Hepatocyte (in vitro differentiated cells): ENCODE measurements around the gene PCSK6.

Source experiments
- EZH2phosphoT487 ChIP-seq: fragments of 200-600 bp; sonication (generic); IDR thresholded peaks from one replicate; pipeline ENCODE4 v1.6.1; 2018; ENCODE audit warnings: antibody characterized with exemption, mild to moderate bottlenecking, low read depth, moderate library complexity; ENCODE audit not compliant: unreplicated experiment, severe bottlenecking
- TF ChIP-seq, protein P1 (sequence below): fragments of 200-600 bp; sonication (generic); IDR thresholded peaks from 2 replicates; pipeline ENCODE4 v1.5.1; 2016; ENCODE audit warnings: antibody characterized with exemption, mild to moderate bottlenecking; ENCODE audit not compliant: poor library complexity

DNA sequence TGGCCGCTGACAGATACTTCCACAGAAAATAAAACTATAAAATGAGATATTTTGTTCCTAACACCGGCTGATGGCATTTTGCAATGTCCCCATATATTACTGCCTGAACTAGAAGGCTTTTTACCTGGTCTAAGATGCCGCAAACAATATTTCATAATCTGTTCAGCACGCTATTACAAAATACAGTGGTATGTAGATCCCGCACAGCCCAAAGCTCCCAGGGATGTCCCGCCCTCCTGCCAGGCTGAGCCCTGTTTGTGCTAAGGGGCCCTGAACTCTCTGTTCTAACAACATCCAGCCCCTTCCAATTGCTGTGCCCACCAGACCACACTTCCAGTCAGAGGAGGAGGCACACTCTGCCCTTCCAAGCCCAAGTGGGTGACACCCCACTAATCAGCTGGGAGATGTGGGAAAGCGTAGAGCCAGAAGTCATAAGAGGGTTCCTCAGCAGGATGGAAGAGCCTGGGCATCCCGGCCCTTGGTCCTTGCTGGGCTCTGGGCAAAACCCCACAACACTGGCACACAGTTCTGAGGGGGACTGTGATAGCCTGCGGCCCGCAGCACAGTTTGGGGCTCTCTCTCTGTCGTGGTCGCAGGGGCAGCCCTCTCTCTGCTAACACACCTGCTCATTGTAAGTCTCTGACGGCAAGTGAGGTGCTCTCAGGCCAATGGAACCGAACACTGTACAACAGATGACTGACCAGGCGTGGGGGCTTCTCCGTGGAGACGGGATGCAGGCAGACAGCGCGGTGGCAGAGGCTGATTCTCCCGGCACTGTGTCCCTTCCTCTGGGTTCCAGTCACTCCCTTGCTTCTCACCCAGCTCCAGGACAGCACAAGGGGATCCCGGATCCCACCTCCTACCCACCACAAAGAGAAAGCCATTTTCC lies 55.2 kb downstream of the PCSK6 start:
- TF ChIP-seq EZH2phosphoT487: no peak
- TF ChIP-seq, protein P1, sequence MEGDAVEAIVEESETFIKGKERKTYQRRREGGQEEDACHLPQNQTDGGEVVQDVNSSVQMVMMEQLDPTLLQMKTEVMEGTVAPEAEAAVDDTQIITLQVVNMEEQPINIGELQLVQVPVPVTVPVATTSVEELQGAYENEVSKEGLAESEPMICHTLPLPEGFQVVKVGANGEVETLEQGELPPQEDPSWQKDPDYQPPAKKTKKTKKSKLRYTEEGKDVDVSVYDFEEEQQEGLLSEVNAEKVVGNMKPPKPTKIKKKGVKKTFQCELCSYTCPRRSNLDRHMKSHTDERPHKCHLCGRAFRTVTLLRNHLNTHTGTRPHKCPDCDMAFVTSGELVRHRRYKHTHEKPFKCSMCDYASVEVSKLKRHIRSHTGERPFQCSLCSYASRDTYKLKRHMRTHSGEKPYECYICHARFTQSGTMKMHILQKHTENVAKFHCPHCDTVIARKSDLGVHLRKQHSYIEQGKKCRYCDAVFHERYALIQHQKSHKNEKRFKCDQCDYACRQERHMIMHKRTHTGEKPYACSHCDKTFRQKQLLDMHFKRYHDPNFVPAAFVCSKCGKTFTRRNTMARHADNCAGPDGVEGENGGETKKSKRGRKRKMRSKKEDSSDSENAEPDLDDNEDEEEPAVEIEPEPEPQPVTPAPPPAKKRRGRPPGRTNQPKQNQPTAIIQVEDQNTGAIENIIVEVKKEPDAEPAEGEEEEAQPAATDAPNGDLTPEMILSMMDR: no peak
